ENCODE measurements around the gene ICE2. TPM values are rescaled to one million over a fixed set of nuclear protein-coding genes. Genes with fewer than 3 reads are reported as not detected.

Gene ICE2
- 29.1 TPM for total RNA-seq

- peak; percentile 97 for ATAC-seq
Observed at GRCh38 chr15:60478566-60479360, at the start of gene ICE2. Gene ICE2, minus strand, starts transcription at chr15:60479142. Its CDS starts 1,165 bp downstream, at chr15:60477977.

GRCh38 chr15:60528530-60528929 is 49.6 kb upstream of the ICE2 start:
- peak; percentile 15 for ATAC-seq

GRCh38 chr15:60527456-60527855 is 48.5 kb upstream of the ICE2 start:
- ATAC-seq, result no peak

DNA sequence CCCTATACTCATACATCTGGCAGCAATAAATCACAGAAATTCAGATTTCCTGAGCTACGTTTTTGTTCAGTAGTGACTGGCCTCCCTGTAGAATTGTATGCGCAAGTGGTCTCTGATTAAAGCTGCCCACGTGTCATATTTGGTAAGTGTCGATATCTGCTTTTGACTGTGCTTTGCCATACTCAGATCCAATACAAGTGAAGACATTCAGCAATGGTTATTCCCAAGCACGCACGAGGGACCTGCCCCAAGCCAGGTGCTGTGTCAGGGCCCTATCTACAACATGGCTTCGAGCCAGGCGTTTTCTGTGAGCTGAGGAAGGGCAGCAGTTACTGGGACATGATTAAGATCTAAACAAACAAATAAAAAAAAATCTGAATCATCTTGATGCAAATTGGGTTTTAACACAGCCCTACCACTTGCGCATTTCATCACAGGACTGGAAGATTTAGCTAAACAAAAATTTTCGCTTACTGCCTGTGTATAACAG is 47.2 kb upstream of the ICE2 start:
- ATAC-seq, result no peak

GRCh38 chr15:60525341-60526039 is 46.5 kb upstream of the ICE2 start:
- ATAC-seq, result no peak

DNA sequence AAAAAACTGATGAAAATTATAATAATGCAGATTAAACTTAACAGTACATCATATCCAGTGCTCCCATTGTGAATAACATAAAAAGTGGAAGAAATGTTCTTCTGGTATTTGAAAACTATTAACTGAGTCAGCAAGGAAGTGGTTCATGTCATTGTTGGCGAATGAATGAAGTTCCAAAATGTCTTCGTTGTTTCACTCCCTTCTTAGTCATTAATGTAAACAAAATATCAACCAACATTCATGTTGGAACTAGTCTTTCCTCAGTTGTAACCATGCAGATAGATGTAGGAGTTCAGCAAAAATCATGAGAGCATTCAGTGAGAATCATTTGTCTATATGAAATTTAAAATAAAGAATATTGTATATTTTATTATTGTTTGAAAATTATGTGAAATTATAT is 44.1 kb upstream of the ICE2 start:
- ATAC-seq, result peak; percentile 50

DNA sequence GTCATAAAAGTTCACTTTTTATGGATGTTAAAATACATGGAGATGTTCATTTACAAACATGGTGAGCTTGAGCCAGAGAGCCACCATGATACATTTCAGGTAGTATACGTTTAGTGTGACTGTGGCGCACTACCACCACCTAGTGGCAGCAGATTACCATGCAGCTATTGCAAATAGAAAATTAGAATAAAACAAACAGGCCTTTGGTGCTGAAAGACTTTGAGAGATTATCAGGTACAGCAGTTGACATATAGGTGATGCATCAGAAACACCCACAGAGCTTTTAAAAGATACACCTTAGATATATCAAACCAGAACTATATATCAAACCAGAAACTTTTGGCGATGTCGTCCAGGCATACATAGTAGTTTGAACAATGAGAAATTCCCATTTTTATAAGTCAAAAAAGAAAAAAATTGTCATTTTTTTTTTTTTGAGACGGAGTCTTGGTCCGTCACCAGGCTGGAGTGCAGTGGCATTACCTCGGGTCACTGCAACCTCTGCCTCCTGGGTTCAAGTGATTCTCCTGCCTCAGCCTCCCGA is 42.0 kb upstream of the ICE2 start:
- peak; percentile 68 for ATAC-seq

- peak; percentile 90 for ATAC-seq
Observed at GRCh38 chr15:60520013-60520824, 41.3 kb upstream of the ICE2 start.

DNA sequence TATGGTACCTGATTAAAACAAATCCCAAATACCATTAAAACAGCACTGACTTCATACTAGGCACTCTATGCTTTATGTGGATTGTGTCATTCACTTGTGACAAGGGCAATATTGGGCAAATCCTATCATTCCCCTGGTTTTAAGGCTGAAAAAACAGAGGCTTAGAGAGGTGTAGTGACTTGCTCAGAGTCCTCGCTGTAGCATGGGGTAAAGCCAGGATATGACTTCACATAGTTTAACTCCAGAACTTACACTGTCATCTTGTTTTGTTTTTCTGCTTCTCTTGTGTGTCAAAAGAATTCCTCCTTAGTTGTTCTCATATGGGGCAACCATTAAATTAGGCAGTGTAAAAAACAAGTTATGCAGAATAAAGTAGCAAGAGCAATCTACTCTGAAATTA is 40.3 kb upstream of the ICE2 start:
- ATAC-seq, result peak; percentile 62

GRCh38 chr15:60518511-60518910 is 39.6 kb upstream of the ICE2 start:
- ATAC-seq, result peak; percentile 70

DNA sequence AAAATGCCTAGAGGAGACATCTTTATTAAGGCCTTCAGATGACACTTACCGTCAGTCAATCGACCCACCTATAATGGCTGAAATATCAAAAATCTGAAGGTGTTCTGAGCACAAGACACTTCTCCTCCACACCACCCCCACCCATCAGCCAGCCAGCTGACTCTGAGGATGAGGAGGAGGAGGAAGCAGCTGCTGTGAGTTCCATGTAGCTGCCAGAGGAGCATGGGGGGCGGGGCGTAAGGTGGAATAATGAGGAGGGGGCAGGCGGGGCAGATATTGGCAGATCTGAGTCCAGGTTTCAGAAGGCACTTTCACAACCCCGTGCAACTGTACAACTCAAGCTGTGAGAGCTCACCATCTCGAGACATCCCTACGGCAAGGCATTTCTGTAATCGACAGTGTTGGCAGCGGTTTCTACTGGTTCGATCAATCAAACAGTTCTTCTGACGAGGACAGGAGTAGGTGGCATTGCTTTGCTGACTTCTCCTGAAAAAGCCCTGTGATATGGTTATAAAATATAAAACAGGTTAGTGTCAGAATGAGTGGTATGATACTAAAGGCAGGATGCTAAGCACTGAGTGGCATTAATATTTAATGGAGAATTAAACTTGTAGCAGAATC is 35.4 kb upstream of the ICE2 start:
- ATAC-seq, result no peak

GRCh38 chr15:60513676-60514075 is 34.7 kb upstream of the ICE2 start:
- no peak for ATAC-seq

- no peak for ATAC-seq
Observed at GRCh38 chr15:60512937-60513336, 34.0 kb upstream of the ICE2 start.

GRCh38 chr15:60511351-60512031 is 32.5 kb upstream of the ICE2 start:
- no peak for ATAC-seq

GRCh38 chr15:60510006-60510405 is 31.1 kb upstream of the ICE2 start:
- ATAC-seq, result peak; percentile 26

- peak; percentile 28 for ATAC-seq
Observed at GRCh38 chr15:60509470-60509869, 30.5 kb upstream of the ICE2 start.

- peak; percentile 56 for ATAC-seq
Observed at GRCh38 chr15:60508442-60508841, 29.5 kb upstream of the ICE2 start.

DNA sequence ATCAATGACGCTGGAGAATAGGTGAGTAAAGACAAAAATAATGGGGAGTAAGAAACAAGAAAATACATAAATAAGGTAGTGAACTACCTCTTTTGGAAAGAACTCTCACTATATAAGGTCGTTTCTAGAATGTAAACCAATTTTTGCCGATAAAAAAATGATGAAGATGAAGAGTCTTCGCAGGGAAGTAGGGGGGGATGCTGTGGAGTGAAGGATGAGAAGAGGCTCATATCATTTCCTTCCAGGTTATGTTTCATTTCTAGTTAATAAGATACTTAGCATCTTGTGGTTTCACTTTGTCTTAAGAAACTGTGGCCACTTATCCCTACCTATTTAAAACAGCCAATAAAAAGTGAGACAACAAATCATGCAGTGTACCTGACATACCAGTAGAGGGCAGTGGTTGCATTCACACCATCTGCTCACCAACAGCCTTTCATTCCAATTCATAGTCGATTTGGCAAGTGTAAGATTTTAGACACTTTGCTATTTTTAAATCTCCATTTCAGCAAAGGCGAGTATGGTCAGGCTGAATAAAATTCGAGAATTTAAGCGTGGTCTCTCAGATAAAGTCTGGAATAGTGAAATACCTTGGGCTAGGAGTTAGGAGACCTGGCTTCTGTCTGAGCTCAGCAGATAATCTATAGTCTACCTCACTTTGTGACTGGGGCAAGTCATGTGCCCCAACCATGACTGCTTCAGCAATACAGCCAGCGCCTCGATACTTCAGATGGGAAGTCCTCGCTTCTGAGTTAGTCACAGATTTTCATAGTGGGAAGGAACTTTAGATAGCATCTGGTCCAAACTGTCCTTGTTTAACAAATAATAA is 28.9 kb upstream of the ICE2 start:
- peak; percentile 86 for ATAC-seq

DNA sequence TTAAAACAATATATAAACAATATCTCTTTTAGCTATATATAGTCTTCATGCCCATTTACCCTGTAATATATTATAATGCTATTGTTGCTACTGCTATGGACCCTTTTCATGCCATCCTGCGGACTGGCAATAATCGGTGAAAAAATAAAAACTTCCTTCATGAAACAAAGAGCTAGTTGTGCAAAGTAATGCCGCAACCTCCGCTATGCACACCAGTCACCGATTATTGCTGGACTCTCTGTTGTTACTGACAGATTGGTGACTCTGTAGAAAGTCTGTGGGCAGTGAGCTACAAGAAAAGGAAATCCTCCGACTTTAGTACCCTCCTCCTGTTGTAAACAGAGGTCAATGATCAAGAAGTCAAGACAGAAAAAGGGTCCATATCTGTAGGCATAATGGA is 17.9 kb upstream of the ICE2 start:
- ATAC-seq, result no peak

GRCh38 chr15:60494108-60494507 is 15.2 kb upstream of the ICE2 start:
- no peak for ATAC-seq

DNA sequence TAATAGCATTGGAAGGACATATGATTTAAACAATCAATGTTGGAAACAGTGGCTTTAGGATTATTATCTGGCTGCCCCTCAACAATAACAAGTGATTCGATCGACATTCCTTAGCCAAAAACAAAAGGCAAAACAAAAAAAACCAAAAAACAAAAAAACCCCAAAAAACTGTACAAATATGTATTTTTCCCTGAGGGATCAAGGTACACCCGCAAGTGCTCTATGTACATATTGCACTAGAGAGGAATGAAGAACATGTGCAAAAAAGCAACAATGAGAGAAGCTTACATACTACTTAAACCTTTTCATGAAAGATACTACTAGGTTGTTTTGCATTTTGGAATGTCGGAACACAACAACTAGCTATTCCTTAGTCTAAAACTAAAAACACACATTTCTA is 14.2 kb upstream of the ICE2 start:
- ATAC-seq, result no peak

Measured in esophagus mucosa (tissue), 1 donor.